Right lung (tissue), 5 donors: ENCODE data around the gene RRP1. TPM values are rescaled to one million over a fixed set of nuclear protein-coding genes. Genes with fewer than 3 reads are reported as not detected.

Experiments
- DNase-seq, 2 donors: peaks; one replicate each; pipeline ENCODE4 v3.0.0-alpha.2; 2013
- polyA plus RNA-seq, 5 donors: library from polyadenylated mRNA; unstranded; fragments of 120-200 nt; gene quantifications; one replicate each; pipeline versions ENCODE4 v1.2.1 to v1.2.3, GENCODE V29; 2013; ENCODE audit warnings: inconsistent platforms in 1 of 5, low replicate concordance in 1 of 5; ENCODE audit not compliant: insufficient read length in 5 of 5, insufficient read depth in 1 of 5

RRP1 gene
- polyA plus RNA-seq, 5 donors: 21.6 to 29.6 (median 25.7) TPM

- DNase-seq: no peak
Observed at GRCh38 chr21:43755820-43756594, 33.4 kb upstream of the RRP1 start.

GRCh38 chr21:43757601-43758000 is 31.8 kb upstream of the RRP1 start:
- DNase-seq: no peak

GRCh38 chr21:43758111-43758641 is 31.2 kb upstream of the RRP1 start:
- no peak for DNase-seq

- no peak for DNase-seq
Observed at GRCh38 chr21:43758811-43759210, 30.6 kb upstream of the RRP1 start.

GRCh38 chr21:43759651-43760050 is 29.7 kb upstream of the RRP1 start:
- DNase-seq: no peak

GRCh38 chr21:43760391-43760958 is 28.9 kb upstream of the RRP1 start:
- DNase-seq: no peak

- DNase-seq: no peak
Observed at GRCh38 chr21:43761886-43762285, 27.5 kb upstream of the RRP1 start.

GRCh38 chr21:43762303-43763128 is 26.9 kb upstream of the RRP1 start:
- DNase-seq: no peak

- no peak for DNase-seq
Observed at GRCh38 chr21:43763901-43764523, 25.4 kb upstream of the RRP1 start.

GRCh38 chr21:43764576-43765495 is 24.5 kb upstream of the RRP1 start:
- DNase-seq: no peak

GRCh38 chr21:43766734-43767497 is 22.5 kb upstream of the RRP1 start:
- DNase-seq: no peak

GRCh38 chr21:43767498-43767983 is 21.8 kb upstream of the RRP1 start:
- DNase-seq: no peak

GRCh38 chr21:43767984-43768867 is 21.2 kb upstream of the RRP1 start:
- no peak for DNase-seq

GRCh38 chr21:43768868-43769167 is 20.6 kb upstream of the RRP1 start:
- no peak for DNase-seq

GRCh38 chr21:43769325-43769958 is 19.9 kb upstream of the RRP1 start:
- no peak for DNase-seq

- DNase-seq: no peak
Observed at GRCh38 chr21:43770066-43770655, 19.2 kb upstream of the RRP1 start.

- DNase-seq: no peak
Observed at GRCh38 chr21:43771199-43771675, 18.1 kb upstream of the RRP1 start.
